Lower leg skin (tissue), 4 donors: ENCODE measurements around the gene LRRC51. TPM values are rescaled to one million over a fixed set of nuclear protein-coding genes. Genes with fewer than 3 reads are reported as not detected.

Source experiments
- DNase-seq, 2 donors: peaks; one replicate each; pipeline ENCODE4 v3.0.0-alpha.2; 2019; ENCODE audit warnings: low spot score in 2 of 2
- H3K4me3 ChIP-seq: fragments of 200-600 bp; sonication (generic); 2 replicates; pipeline ENCODE4 v1.5.1; 2017; ENCODE audit warnings: mild to moderate bottlenecking, low read depth; ENCODE audit not compliant: poor library complexity, severe bottlenecking
- CTCF ChIP-seq, 3 donors: fragments of 450-650 bp; IDR thresholded peaks; one replicate each; pipeline ENCODE4 v1.5.1; 2016; ENCODE audit warnings: antibody characterized with exemption in 3 of 3, mild to moderate bottlenecking in 3 of 3, moderate library complexity in 2 of 3
- POLR2A ChIP-seq, 2 donors: fragments of 450-650 bp; IDR thresholded peaks; one replicate each; pipeline ENCODE4 v1.6.1; 2016 to 2017; ENCODE audit warnings: antibody characterized with exemption in 2 of 2, mild to moderate bottlenecking in 1 of 2, moderate library complexity in 1 of 2
- WGBS, 2 donors: methylation state at CpG; one replicate each; pipeline ENCODE4 v1.1.5; 2018; 5-methylcytosine and 5-hydroxymethylcytosine counted together
- intact Hi-C: fragments of 100-400 bp; cut with DNase I; formaldehyde crosslinking; loops from one replicate; pipeline ENCODE4 v1.15.0; 2023; ENCODE audit warnings: low total_unique reads
- total RNA-seq, 4 donors: library from RNA; depleted of rRNA; stranded (reverse); fragments of >200 nt; gene quantifications; one replicate each; pipeline ENCODE4 v1.1.0, GENCODE V29; 2016

The LRRC51 gene
- total RNA-seq, 4 donors from 2014 or later, result 1.9 to 16.9 (median 4.9) TPM

- WGBS, 2 donors, result 47 to 56% methylated on average over 9 of the region's 9 CpGs
- no peak overlapping the region for H3K4me3 ChIP-seq
- intact Hi-C loops, result no loop called here
- no peak for DNase-seq
- TF ChIP-seq CTCF (IDR thresholded peaks at IDR 0.05), result no peak
- TF ChIP-seq POLR2A (IDR thresholded peaks at IDR 0.05), result no peak
Observed at GRCh38 chr11:72112978-72113808, 32.5 kb downstream of the LRRC51 start.

GRCh38 chr11:72114570-72114969, 33.9 kb downstream of the LRRC51 start:
- DNase-seq, result no peak
- 61 to 76% methylated on average over 1 of the region's 1 CpG for WGBS, 2 donors
- TF ChIP-seq POLR2A (IDR thresholded peaks at IDR 0.05), result no peak
- no peak for TF ChIP-seq CTCF (IDR thresholded peaks at IDR 0.05)
- H3K4me3 ChIP-seq, result no peak overlapping the region
- intact Hi-C loops, result no loop called here

GRCh38 chr11:72116019-72116755, 35.5 kb downstream of the LRRC51 start:
- no peak for TF ChIP-seq CTCF (IDR thresholded peaks at IDR 0.05)
- TF ChIP-seq POLR2A (IDR thresholded peaks at IDR 0.05), result no peak
- intact Hi-C loops, result no loop called here
- 94 to 95% methylated on average over 6 of the region's 6 CpGs for WGBS, 2 donors
- H3K4me3 ChIP-seq, result no peak overlapping the region
- DNase-seq, result no peak

- 77% methylated on average over 6 of the region's 6 CpGs for WGBS, 2 donors
- intact Hi-C loops, result no loop called here
- TF ChIP-seq CTCF (IDR thresholded peaks at IDR 0.05), result no peak
- no peak for TF ChIP-seq POLR2A (IDR thresholded peaks at IDR 0.05)
Observed at GRCh38 chr11:72119198-72119597, 38.5 kb downstream of the LRRC51 start.

GRCh38 chr11:72120930-72121329, 40.3 kb downstream of the LRRC51 start:
- WGBS, 2 donors, result 79 to 81% methylated on average over 2 of the region's 2 CpGs
- TF ChIP-seq CTCF (IDR thresholded peaks at IDR 0.05) (no peak), POLR2A (IDR thresholded peaks at IDR 0.05) (no peak)
- DNase-seq, result no peak
- intact Hi-C loops, result no loop called here
- H3K4me3 ChIP-seq, result no peak overlapping the region

More at GRCh38 chr11:72119198-72119597, 38.5 kb downstream of the LRRC51 start:
- DNase-seq, result no peak
- H3K4me3 ChIP-seq, result no peak overlapping the region
